ENCODE data around the gene PFN3. TPM values are rescaled to one million over a fixed set of nuclear protein-coding genes. Genes with fewer than 3 reads are reported as not detected.

PFN3 gene
- total and polyA plus RNA-seq, 2 of the 13 experiments (the other 11 are each of a cell fraction or from before 2014, with no cell fraction given), result not detected

DNA sequence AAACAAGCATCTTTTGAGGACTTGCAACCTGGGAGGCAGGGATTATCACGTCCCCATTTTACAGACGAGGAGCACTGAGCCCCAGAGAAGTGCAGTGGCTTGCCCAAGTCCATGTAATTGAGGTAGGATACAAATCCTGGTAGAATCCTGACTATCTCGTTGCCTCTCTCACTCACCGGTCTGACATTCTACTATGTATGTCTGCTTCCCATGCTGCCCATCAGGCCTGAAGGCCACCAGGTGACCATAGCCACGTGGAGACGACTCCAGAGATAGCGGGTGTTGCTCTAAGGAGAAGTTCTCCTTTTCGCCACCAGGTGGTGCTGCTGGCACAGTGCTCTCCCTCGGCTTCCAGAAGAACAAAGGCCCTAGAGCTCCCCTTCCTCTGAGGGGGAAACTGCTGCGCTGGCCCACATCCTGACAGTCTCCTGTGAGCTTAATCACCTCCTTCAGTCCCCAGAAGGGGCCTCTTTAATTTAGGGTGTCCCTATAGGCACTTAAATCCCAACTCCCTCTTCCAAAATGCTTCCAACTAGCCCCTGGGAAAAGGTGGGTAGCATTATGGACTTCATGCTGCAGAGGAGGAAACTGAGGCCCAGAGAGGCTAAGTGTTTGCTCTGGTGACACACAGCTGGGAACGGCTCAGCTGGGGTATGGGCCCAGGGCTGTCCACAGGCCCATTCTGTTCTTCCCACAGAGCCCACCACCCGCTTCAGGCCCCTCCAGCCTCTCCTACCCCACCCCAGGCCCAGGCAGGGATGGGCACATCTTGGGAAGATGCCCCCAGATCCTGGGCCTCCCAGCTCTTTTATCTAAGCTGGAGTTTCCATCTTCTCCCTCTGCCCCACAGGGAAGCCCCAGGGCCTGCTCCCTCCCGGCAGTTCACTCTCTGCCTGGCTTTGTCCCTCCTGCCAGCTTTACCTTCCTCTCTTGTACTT lies 9.8 kb downstream of the PFN3 start (continued):
- TF ChIP-seq, protein P1, sequence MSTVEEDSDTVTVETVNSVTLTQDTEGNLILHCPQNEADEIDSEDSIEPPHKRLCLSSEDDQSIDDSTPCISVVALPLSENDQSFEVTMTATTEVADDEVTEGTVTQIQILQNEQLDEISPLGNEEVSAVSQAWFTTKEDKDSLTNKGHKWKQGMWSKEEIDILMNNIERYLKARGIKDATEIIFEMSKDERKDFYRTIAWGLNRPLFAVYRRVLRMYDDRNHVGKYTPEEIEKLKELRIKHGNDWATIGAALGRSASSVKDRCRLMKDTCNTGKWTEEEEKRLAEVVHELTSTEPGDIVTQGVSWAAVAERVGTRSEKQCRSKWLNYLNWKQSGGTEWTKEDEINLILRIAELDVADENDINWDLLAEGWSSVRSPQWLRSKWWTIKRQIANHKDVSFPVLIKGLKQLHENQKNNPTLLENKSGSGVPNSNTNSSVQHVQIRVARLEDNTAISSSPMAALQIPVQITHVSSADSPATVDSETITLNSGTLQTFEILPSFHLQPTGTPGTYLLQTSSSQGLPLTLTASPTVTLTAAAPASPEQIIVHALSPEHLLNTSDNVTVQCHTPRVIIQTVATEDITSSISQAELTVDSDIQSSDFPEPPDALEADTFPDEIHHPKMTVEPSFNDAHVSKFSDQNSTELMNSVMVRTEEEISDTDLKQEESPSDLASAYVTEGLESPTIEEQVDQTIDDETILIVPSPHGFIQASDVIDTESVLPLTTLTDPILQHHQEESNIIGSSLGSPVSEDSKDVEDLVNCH (CRISPR knock-in tag; IDR thresholded peaks at IDR 0.05), result no peak
- TF ChIP-seq KLF12 (CRISPR knock-in tag; IDR thresholded peaks at IDR 0.05; ENCODE audit: borderline replicate concordance) (no peak), NFIB (CRISPR knock-in tag; IDR thresholded peaks at IDR 0.05; ENCODE audit: borderline replicate concordance) (no peak), KAT8 (CRISPR knock-in tag; IDR thresholded peaks at IDR 0.05) (peak; percentile 51; the same call in 1 of the 2 replicates), ELF3 (CRISPR knock-in tag; IDR thresholded peaks at IDR 0.05) (peak; percentile 55; the same call in 1 of the 2 replicates), DPF2 (CRISPR knock-in tag; IDR thresholded peaks at IDR 0.05; ENCODE audit: borderline replicate concordance, low read depth) (no peak), GATAD2A (CRISPR knock-in tag; IDR thresholded peaks at IDR 0.05) (peak; percentile 52; the same call in 1 of the 2 replicates), EEA1 (CRISPR knock-in tag; IDR thresholded peaks at IDR 0.05; ENCODE audit: borderline replicate concordance) (no peak)
- TF ChIP-seq, protein P2, sequence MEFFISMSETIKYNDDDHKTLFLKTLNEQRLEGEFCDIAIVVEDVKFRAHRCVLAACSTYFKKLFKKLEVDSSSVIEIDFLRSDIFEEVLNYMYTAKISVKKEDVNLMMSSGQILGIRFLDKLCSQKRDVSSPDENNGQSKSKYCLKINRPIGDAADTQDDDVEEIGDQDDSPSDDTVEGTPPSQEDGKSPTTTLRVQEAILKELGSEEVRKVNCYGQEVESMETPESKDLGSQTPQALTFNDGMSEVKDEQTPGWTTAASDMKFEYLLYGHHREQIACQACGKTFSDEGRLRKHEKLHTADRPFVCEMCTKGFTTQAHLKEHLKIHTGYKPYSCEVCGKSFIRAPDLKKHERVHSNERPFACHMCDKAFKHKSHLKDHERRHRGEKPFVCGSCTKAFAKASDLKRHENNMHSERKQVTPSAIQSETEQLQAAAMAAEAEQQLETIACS (CRISPR knock-in tag; IDR thresholded peaks at IDR 0.05), result no peak; the same call in 1 of the 2 replicates
- TF ChIP-seq, protein P3, sequence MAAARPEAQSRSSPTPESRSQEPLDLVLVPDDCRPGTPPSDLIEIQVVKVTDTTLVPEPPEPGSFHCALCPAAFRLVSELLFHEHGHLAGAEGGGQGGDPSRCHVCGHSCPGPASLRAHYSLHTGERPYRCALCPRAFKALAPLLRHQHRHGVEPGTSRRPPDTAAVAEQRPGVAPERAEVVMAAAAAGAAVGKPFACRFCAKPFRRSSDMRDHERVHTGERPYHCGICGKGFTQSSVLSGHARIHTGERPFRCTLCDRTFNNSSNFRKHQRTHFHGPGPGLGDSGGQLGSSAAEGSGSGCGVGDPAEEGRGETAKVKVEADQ (CRISPR knock-in tag; IDR thresholded peaks at IDR 0.05; ENCODE audit: borderline replicate concordance), result no peak
- TF ChIP-seq, protein P4, sequence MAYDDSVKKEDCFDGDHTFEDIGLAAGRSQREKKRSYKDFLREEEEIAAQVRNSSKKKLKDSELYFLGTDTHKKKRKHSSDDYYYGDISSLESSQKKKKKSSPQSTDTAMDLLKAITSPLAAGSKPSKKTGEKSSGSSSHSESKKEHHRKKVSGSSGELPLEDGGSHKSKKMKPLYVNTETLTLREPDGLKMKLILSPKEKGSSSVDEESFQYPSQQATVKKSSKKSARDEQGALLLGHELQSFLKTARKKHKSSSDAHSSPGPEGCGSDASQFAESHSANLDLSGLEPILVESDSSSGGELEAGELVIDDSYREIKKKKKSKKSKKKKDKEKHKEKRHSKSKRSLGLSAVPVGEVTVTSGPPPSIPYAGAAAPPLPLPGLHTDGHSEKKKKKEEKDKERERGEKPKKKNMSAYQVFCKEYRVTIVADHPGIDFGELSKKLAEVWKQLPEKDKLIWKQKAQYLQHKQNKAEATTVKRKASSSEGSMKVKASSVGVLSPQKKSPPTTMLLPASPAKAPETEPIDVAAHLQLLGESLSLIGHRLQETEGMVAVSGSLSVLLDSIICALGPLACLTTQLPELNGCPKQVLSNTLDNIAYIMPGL (CRISPR knock-in tag; IDR thresholded peaks at IDR 0.05; ENCODE audit: borderline replicate concordance in 1 of 2, low read depth in 1 of 2), result peak in 1 of 2 experiments; percentile 67; a peak in 2 of 4 replicates
- TF ChIP-seq, protein P5, sequence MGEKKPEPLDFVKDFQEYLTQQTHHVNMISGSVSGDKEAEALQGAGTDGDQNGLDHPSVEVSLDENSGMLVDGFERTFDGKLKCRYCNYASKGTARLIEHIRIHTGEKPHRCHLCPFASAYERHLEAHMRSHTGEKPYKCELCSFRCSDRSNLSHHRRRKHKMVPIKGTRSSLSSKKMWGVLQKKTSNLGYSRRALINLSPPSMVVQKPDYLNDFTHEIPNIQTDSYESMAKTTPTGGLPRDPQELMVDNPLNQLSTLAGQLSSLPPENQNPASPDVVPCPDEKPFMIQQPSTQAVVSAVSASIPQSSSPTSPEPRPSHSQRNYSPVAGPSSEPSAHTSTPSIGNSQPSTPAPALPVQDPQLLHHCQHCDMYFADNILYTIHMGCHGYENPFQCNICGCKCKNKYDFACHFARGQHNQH (CRISPR knock-in tag; IDR thresholded peaks at IDR 0.05), result 0 out of 2 replicates have a peak, but pooled peaks have one; percentile 32

Measured in HepG2 (cell line).